ENCODE results near the gene TRAF4.
"Not testable (repeated sequence)": the region's sequence is repeated elsewhere in the genome, so short reads cannot be mapped to it uniquely, and the experiment has no call there.

Gene TRAF4

DNA sequence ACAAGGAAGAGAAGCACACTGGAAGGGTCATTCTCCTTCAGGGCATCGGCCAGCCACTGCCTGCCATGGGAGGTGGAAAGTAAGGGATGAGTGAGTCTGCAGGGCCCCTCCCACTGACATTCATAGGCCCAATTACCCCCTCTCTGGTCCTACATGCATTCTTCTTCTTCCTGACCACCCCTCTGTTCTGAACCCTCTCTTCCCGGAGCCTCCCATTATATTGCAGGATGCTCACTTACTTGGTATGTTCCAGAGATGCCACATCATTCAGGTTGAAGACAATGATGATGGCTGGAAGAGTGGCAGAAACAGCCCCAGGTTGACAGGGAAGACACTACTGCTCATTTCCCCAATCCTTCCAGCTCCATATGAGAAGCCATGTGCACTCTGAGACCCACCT lies 28.6 kb upstream of the TRAF4 start:
- no peak for DNase-seq

DNA sequence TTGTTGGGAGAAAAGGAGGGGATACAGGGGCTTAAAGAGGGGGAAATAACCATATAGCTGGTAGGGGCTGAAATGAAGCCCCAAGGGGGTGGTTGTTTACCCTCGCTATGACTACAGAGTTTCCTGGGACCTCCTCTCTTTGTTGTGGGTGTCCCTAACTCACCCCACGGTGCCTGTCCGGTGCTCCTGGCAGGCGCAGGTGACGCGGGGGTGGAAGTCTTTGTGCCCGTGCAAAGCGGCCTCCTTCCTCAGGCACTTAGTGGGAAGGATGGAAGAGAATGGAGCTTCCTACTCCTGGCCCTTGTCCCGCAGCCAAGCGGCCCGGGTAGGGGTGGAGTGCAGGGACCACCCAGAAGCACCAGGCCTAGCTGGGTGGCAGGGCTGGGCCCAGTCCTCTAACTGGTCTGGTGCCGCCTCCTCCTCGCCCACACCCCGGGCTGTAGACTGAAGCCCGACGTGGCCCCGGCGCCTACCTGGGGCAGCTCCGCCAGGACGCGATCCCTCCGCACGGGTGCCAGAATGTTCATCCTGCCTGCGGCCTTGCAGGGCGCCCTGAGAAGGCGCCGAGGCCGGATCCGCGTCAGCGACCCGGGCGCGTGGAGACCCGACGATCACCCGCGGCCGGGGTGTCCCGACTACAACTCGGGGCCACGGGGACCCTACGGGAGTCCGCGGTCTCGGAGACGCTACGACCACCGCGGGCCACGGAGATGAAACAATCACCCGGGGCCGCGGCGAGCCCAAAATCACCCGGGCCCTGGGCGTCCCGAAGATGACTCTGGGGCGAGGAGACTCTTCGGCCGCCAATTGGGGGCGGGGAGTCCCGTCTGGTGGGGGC lies 26.9 kb upstream of the TRAF4 start:
- peak; percentile 75 for DNase-seq

DNA sequence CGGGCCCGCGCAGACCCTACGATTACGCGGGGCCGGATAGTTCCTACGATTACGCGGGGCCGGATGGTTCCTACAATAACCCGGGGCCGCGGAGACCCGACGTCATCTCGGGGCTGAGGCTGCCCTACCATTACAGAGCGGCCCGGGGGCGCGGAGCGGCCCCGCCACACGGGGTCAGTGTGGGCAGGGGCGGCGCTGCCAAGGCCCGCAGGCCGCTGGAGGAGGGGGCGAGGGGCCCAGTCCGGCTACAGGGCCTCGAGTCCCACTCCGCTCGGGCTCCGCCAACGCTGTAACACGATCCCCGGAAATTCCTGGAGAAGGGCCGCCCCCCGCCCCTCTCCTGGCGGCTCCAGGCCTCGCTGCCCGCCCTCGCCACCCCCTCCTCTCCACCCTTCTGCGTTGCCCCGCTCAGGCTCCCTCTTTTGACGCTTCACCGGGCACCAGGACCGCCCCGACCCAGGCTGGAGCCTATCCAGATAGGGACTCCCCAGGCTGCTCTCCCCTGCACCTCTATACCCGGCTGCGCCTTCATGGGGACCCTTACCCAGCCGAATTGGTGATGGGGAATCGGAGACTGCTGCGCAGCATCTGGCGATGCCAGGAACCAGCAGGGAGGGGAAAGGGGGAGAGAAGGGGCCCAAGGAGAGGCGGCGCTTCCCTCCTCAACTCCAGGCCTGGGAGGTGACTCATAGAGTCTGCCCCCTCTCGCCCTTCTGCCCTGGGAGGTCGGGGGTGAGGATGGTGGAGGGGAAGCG lies 26.1 kb upstream of the TRAF4 start, which contains the start of gene RAB34:
RAB34 (minus strand) TSS at position 291 of the 755 bp plus-strand sequence. CDS start 602 bp downstream, outside the sequence.
- peak; percentile 94 for DNase-seq

DNA sequence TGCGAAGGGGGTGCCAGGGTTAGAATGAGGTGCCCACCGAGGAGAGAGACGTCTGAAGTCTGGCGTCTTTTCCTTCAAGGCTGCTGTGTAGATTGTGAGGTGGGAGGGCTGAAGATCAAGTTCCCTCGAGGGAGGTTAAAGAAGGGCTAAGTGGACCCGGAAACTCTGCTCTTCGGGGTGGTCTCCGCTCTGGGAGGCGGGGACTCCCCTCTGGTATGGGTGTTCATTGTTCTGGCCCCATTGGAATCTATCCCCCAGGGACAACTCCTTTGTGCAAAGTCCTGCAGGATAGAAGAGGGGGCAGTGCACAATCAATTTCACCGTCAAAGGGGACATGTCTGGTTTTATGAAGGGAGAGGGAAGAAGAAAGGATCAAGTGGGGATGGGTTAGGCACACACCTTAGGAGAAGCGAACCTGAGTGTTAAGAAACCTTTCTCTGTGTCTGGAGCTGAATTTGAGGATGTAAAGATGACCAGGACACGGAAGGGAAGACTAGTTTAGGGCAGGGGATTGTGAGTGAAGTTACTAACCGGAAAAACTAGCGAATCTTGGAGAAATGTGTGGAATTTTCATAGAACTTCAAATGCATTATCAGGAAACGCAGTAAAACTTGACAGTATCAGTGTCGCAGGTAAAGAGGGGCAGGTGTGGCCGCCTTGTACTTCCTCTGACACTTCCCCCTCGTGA lies 25.3 kb upstream of the TRAF4 start:
- DNase-seq: no peak

GRCh38 chr17:28719021-28719433 lies 24.8 kb upstream of the TRAF4 start:
- DNase-seq: peak; percentile 49

DNA sequence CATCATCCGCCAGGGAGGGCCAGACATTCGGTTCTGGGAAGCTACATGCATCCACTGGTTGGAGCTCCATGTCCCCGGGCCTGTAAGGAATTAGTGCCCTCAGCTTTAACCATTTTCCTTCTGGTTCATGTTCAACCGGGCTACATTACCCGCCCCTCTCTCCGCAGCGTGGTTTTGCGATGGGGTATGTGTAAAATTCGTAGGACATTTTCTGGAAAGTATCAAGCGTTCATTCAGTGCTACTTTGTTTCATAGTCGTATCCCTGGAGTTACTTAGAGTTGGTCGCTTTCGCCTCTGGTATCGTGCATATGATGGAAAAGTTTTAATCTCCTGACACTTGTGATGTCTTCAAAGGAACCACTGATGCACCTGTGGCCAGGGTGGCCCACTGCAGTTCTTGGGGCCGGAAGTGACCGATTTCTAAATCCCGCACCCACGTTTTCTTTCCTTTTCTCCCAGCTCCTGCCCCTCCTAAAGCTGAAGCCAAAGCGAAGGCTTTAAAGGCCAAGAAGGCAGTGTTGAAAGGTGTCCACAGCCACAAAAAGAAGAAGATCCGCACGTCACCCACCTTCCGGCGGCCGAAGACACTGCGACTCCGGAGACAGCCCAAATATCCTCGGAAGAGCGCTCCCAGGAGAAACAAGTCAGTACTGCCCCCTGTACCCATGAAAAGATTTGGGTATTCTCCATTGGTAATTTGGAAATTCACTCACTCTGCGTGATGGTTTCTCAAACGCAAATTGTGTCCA lies 23.4 kb upstream of the TRAF4 start:
- DNase-seq: no peak

DNA sequence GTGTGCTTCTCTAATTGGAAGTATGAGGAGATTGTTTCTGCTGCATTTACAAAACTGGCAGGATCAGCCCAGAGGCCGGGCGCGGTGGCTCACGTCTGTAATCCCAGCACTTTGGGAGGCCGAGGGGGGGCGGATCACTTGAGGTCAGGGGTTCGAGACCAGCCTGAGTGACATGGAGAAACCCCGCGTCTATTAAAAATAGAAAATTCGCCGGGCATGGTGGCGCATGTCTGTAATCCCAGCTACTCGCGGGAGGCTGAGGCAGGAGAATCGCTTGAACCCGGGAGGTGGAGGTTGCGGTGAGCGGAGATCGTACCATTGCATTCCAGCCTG lies 22.8 kb upstream of the TRAF4 start:
- DNase-seq: peak; percentile 27

- DNase-seq: no peak
Observed at GRCh38 chr17:28722417-28723158, 21.2 kb upstream of the TRAF4 start.

- DNase-seq: no peak
Observed at GRCh38 chr17:28723159-28723835, 20.5 kb upstream of the TRAF4 start.

GRCh38 chr17:28723836-28724499 lies 19.8 kb upstream of the TRAF4 start:
- not testable (repeated sequence) for DNase-seq

- peak; percentile 20 for DNase-seq
Observed at GRCh38 chr17:28724500-28725165, 19.2 kb upstream of the TRAF4 start.

DNA sequence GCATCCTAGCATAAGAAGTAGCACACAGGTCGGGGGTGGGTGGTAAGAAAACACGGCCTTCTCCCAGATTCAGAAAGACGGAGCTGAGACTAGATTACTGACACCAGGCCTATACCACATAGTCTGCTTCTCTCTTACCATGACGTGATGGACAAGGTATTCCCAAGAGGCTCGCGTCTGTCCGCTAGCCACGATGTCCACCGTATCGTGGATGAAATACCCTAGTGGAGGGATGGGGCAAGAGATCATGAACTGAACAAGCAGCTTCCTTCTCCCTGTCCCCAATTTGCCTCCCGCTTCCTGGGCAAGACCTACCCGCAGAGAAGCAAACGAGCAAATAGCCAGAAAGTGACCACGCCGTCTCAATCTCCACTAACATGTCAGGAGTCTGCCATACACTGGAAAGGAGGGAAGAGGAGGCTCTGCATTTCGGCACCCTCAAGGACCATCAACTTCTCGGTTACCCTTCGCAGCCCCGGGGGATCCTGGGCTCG lies 18.6 kb upstream of the TRAF4 start:
- DNase-seq: peak; percentile 42

DNA sequence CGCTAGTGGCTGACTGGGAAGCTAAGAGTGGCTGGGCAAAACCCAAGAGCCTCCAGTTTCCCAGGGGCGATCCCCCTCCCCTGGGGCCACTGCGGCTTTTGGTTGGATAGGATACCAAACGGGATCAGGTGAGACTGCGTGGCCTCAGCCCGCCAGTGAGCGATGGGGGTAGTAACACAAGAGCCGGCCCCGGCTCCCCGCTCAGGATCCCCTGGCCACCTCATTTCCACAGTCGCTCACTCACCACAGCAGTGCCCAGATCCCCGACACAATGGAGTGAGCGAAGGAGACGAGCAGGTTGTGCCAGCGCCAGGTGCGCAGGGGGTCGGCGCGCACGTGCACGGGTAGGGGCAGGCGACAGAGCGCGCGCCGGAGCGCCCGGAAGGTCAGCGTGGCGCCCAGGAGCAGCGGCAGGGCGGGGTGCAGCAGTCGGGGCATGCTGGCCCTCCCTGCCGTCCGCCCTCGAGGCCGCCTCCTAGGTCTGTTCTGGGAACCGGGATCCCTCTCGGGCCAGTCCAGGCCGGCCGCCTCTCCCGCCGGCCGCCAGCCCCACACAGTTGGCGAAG lies 18.1 kb upstream of the TRAF4 start:
- no peak for DNase-seq

DNA sequence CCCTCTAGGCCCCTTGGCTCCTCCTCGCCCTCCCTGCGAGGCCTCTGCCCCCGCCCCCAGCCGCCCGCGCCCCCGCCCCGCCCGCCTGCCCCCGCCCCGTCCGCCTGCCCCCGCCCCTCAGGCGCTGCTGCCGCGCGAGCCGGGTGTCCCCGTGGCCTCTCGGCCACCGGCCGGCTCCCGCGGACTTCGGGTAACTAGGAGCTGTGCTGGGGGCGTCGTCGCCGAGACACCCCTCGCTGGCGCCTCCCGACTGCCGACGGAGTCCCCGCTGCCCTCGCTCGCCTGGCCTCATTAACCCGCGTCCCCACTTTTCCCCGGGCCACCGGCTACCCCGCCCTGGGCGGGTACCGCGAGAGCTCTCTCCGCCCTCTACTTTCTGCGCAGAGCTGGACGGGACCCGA lies 17.6 kb upstream of the TRAF4 start, which contains the start of gene TLCD1:
TLCD1 (minus strand) TSS at position 8 of the 401 bp plus-strand sequence. CDS start 136 bp downstream, outside the sequence.
- peak; percentile 89 for DNase-seq

- peak; percentile 97 for DNase-seq
Observed at GRCh38 chr17:28726627-28727491, 17.0 kb upstream of the TRAF4 start.

DNA sequence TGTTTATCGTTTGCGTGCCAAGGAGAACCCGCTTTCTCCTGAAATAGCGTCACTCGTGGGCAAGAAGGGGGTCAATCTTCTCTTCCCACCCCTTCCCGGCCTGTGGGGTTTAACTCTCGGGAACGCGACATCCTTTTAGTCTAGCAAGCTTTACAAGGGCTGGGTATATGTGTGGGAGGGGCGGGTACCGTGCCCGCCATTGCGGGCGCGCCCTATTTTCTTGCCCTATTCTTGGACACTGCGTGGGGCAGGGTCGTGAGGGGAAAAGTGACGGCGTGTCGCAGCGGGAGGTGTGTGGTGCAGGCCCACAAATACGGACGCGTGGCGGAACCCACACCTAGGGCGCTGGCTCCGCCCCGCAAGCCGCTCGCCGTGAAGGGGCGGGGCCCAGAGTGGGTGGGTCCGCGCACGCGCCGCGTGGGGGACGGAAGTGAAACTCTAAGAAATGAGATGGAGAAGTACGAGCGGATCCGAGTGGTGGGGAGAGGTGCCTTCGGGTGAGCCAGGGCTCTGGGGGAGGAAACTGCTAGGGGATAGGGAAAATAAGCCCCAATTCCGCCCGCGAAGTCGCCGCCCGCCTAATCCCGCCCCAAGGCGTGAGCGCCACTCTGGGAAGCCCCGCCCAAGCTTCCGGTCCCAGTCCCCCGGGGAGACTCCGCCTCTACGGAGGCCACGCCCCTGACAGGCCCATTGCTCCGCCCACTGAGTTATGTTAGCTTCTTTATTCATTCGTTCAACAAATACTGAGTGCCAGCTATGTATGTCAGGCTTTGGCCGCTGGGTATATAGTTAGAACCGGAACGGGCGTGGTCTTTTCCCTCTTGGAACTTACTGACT lies 15.2 kb upstream of the TRAF4 start, which contains the start of gene NEK8:
NEK8 (plus strand) TSS at position 425 of the 837 bp plus-strand sequence; CDS start at position 451, 26 bp downstream.
- DNase-seq: peak; percentile 97

- DNase-seq: no peak
Observed at GRCh38 chr17:28729950-28730330, 13.9 kb upstream of the TRAF4 start.

Data from femur (tissue), 1 donor.